ENCODE data around the gene TPRKB. TPM values are rescaled to one million over a fixed set of nuclear protein-coding genes. Genes with fewer than 3 reads are reported as not detected.
"Not testable (repeated sequence)": the region's sequence is repeated elsewhere in the genome, so short reads cannot be mapped to it uniquely, and the experiment has no call there.

The TPRKB gene
- total RNA-seq, 1 donor, result 21.4 TPM

GRCh38 chr2:73717251-73717606, 19.9 kb downstream of the TPRKB start:
- H3K27me3 ChIP-seq (ENCODE audit: insufficient read depth, low read length), result no peaks in the 10 kb centered on the region
- H3K4me3 ChIP-seq (ENCODE audit: low read length), result no peak overlapping the region
- peaks cover 8% of the 10 kb centered on the region for H3K4me1 ChIP-seq (ENCODE audit: insufficient read depth, low read length)
- no peaks in the 10 kb centered on the region for H3K9me3 ChIP-seq (ENCODE audit: low read depth, low read length)

GRCh38 chr2:73716543-73717250, 20.4 kb downstream of the TPRKB start:
- no peak overlapping the region for H3K4me3 ChIP-seq (ENCODE audit: low read length)
- H3K4me1 ChIP-seq (ENCODE audit: insufficient read depth, low read length), result peaks cover 8% of the 10 kb centered on the region

GRCh38 chr2:73714091-73714490, 23.1 kb downstream of the TPRKB start:
- peaks cover 8% of the 10 kb centered on the region for H3K4me1 ChIP-seq (ENCODE audit: insufficient read depth, low read length)
- H3K4me3 ChIP-seq (ENCODE audit: low read length), result no peak overlapping the region
- no peaks in the 10 kb centered on the region for H3K27me3 ChIP-seq (ENCODE audit: insufficient read depth, low read length)
- no peaks in the 10 kb centered on the region for H3K9me3 ChIP-seq (ENCODE audit: low read depth, low read length)

More at GRCh38 chr2:73716543-73717250, 20.4 kb downstream of the TPRKB start:
- H3K27me3 ChIP-seq (ENCODE audit: insufficient read depth, low read length), result no peaks in the 10 kb centered on the region
- no peaks in the 10 kb centered on the region for H3K9me3 ChIP-seq (ENCODE audit: low read depth, low read length)

GRCh38 chr2:73708527-73708926, 28.6 kb downstream of the TPRKB start:
- H3K4me1 ChIP-seq (ENCODE audit: insufficient read depth, low read length), result peaks cover 4% of the 10 kb centered on the region
- no peaks in the 10 kb centered on the region for H3K9me3 ChIP-seq (ENCODE audit: low read depth, low read length)
- no peaks in the 10 kb centered on the region for H3K27me3 ChIP-seq (ENCODE audit: insufficient read depth, low read length)

GRCh38 chr2:73707636-73708035, 29.5 kb downstream of the TPRKB start:
- Histone ChIP-seq H3K9me3 (ENCODE audit: low read depth, low read length) (no peaks in the 10 kb centered on the region), H3K4me1 (ENCODE audit: insufficient read depth, low read length) (peaks cover 4% of the 10 kb centered on the region), H3K27me3 (ENCODE audit: insufficient read depth, low read length) (no peaks in the 10 kb centered on the region), H3K4me3 (ENCODE audit: low read length) (no peak overlapping the region)

More at GRCh38 chr2:73708527-73708926, 28.6 kb downstream of the TPRKB start:
- no peak overlapping the region for H3K4me3 ChIP-seq (ENCODE audit: low read length)

GRCh38 chr2:73707058-73707457, 30.1 kb downstream of the TPRKB start:
- Histone ChIP-seq H3K9me3 (ENCODE audit: low read depth, low read length) (no peaks in the 10 kb centered on the region), H3K4me1 (ENCODE audit: insufficient read depth, low read length) (peaks cover 4% of the 10 kb centered on the region), H3K4me3 (ENCODE audit: low read length) (no peak overlapping the region), H3K27me3 (ENCODE audit: insufficient read depth, low read length) (no peaks in the 10 kb centered on the region)

- H3K9me3 ChIP-seq (ENCODE audit: low read depth, low read length), result no peaks in the 10 kb centered on the region
- no peaks in the 10 kb centered on the region for H3K27me3 ChIP-seq (ENCODE audit: insufficient read depth, low read length)
- H3K4me1 ChIP-seq (ENCODE audit: insufficient read depth, low read length), result peaks cover 21% of the 10 kb centered on the region
- no peak overlapping the region for H3K4me3 ChIP-seq (ENCODE audit: low read length)
Observed at GRCh38 chr2:73705091-73705490, 32.1 kb downstream of the TPRKB start.

- H3K27me3 ChIP-seq (ENCODE audit: insufficient read depth, low read length), result no peaks in the 10 kb centered on the region
Observed at GRCh38 chr2:73704285-73704684, 32.9 kb downstream of the TPRKB start.

GRCh38 chr2:73703675-73704074, 33.5 kb downstream of the TPRKB start:
- Histone ChIP-seq H3K9me3 (ENCODE audit: low read depth, low read length) (no peaks in the 10 kb centered on the region), H3K4me3 (ENCODE audit: low read length) (no peak overlapping the region), H3K4me1 (ENCODE audit: insufficient read depth, low read length) (peaks cover 21% of the 10 kb centered on the region), H3K27me3 (ENCODE audit: insufficient read depth, low read length) (no peaks in the 10 kb centered on the region)

More at GRCh38 chr2:73704285-73704684, 32.9 kb downstream of the TPRKB start:
- H3K9me3 ChIP-seq (ENCODE audit: low read depth, low read length), result no peaks in the 10 kb centered on the region
- peaks cover 21% of the 10 kb centered on the region for H3K4me1 ChIP-seq (ENCODE audit: insufficient read depth, low read length)
- H3K4me3 ChIP-seq (ENCODE audit: low read length), result no peak overlapping the region

GRCh38 chr2:73702852-73703493, 34.2 kb downstream of the TPRKB start:
- not testable (repeated sequence) for H3K4me3 ChIP-seq (ENCODE audit: low read length); H3K27me3 ChIP-seq (ENCODE audit: insufficient read depth, low read length); H3K9me3 ChIP-seq (ENCODE audit: low read depth, low read length)
- H3K4me1 ChIP-seq (ENCODE audit: insufficient read depth, low read length), result peaks cover 21% of the 10 kb centered on the region

- peaks cover 21% of the 10 kb centered on the region for H3K4me1 ChIP-seq (ENCODE audit: insufficient read depth, low read length)
- H3K4me3 ChIP-seq (ENCODE audit: low read length), result no peak overlapping the region
Observed at GRCh38 chr2:73701968-73702665, 35.0 kb downstream of the TPRKB start.

GRCh38 chr2:73701448-73701765, 35.7 kb downstream of the TPRKB start:
- H3K9me3 ChIP-seq (ENCODE audit: low read depth, low read length); H3K27me3 ChIP-seq (ENCODE audit: insufficient read depth, low read length); H3K4me3 ChIP-seq (ENCODE audit: low read length): not testable (repeated sequence)
- peaks cover 21% of the 10 kb centered on the region for H3K4me1 ChIP-seq (ENCODE audit: insufficient read depth, low read length)

More at GRCh38 chr2:73701968-73702665, 35.0 kb downstream of the TPRKB start:
- Histone ChIP-seq H3K9me3 (ENCODE audit: low read depth, low read length) (no peaks in the 10 kb centered on the region), H3K27me3 (ENCODE audit: insufficient read depth, low read length) (no peaks in the 10 kb centered on the region)

- Histone ChIP-seq H3K9me3 (ENCODE audit: low read depth, low read length) (no peaks in the 10 kb centered on the region), H3K27me3 (ENCODE audit: insufficient read depth, low read length) (no peaks in the 10 kb centered on the region), H3K4me3 (ENCODE audit: low read length) (no peak overlapping the region), H3K4me1 (ENCODE audit: insufficient read depth, low read length) (peaks cover 21% of the 10 kb centered on the region)
Observed at GRCh38 chr2:73700661-73701447, 36.3 kb downstream of the TPRKB start.

- Histone ChIP-seq H3K9me3 (ENCODE audit: low read depth, low read length) (no peaks in the 10 kb centered on the region), H3K4me1 (ENCODE audit: insufficient read depth, low read length) (peaks cover 21% of the 10 kb centered on the region), H3K27me3 (ENCODE audit: insufficient read depth, low read length) (no peaks in the 10 kb centered on the region), H3K4me3 (ENCODE audit: low read length) (no peak overlapping the region)
Observed at GRCh38 chr2:73700131-73700611, 37.0 kb downstream of the TPRKB start.

- H3K9me3 ChIP-seq (ENCODE audit: low read depth, low read length), result no peaks in the 10 kb centered on the region
- H3K4me1 ChIP-seq (ENCODE audit: insufficient read depth, low read length), result peaks cover 21% of the 10 kb centered on the region
- H3K27me3 ChIP-seq (ENCODE audit: insufficient read depth, low read length), result no peaks in the 10 kb centered on the region
- no peak overlapping the region for H3K4me3 ChIP-seq (ENCODE audit: low read length)
Observed at GRCh38 chr2:73699437-73699836, 37.7 kb downstream of the TPRKB start.

Measured in mononuclear cell (primary cell).